OCI-LY7 (cell line): ENCODE results near the gene SNX20.

Experiments
- EZH2phosphoT487 ChIP-seq: fragments of 200-600 bp; sonication (generic); IDR thresholded peaks from 2 replicates; pipeline ENCODE4 v1.6.1; 2018; ENCODE audit warnings: low read depth, borderline replicate concordance, mild to moderate bottlenecking, mixed run types, antibody characterized with exemption, low read length, moderate library complexity, mixed read lengths
- TF ChIP-seq, protein P1 (sequence below): fragments of 200-600 bp; sonication (generic); conservative IDR thresholded peaks from 2 replicates; pipeline ENCODE4 v1.5.1; 2014; ENCODE audit warnings: mild to moderate bottlenecking, antibody characterized with exemption, low read length, moderate library complexity, mixed read lengths

DNA sequence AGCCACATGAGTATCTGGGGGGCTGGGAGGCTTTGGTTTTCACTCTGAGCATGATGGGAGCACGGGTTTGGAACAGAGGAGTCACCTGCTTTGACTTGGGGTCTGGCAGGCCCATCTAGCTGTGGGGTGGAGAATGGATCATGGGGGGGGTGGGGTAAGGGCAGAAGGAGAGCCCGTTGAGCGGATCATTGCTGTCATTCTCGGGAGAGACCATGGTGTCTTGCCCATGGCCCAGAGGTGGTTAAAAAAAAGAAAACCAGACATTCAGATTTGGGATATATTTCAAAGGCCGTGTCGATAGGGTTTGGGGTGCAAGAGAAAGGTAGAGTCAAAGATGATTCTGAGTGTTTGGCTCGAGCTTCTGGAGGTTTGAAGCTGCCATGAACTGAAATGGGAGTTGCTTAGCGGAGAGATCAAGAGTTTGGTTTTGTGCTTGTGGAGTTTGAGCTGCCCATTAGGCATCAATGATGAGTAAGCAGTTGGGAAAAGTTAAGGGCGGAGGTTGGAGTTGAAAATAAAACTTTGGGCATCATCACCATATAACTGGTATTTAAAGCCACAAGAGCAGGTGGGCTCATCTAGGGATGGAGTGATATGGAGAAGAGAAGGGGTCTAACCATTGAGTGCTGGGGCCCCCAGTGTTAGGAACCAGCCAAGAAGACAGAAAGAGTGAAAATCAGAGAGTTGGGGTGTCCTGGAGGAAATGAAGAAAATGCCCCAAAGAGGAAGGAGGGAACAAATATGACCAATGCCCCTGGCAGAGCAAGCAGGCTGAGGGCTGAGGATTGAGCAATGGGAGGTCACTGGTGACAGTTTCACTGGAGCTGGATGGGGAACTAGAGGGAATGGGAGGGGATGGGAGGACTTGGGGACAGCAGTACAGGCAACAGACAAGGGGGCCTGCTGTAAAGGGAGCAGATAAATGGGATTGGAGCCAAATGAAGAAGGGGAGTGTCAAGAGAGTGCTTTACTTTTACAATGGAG lies 14.2 kb upstream of the SNX20 start:
- TF ChIP-seq, protein P1, sequence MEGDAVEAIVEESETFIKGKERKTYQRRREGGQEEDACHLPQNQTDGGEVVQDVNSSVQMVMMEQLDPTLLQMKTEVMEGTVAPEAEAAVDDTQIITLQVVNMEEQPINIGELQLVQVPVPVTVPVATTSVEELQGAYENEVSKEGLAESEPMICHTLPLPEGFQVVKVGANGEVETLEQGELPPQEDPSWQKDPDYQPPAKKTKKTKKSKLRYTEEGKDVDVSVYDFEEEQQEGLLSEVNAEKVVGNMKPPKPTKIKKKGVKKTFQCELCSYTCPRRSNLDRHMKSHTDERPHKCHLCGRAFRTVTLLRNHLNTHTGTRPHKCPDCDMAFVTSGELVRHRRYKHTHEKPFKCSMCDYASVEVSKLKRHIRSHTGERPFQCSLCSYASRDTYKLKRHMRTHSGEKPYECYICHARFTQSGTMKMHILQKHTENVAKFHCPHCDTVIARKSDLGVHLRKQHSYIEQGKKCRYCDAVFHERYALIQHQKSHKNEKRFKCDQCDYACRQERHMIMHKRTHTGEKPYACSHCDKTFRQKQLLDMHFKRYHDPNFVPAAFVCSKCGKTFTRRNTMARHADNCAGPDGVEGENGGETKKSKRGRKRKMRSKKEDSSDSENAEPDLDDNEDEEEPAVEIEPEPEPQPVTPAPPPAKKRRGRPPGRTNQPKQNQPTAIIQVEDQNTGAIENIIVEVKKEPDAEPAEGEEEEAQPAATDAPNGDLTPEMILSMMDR = no peak
- TF ChIP-seq EZH2phosphoT487 = no peak
